H1 (cell line): ENCODE data around the gene IQGAP3.

Experiments used
- CREB1 ChIP-seq: IDR thresholded peaks from 2 replicates; pipeline ENCODE4 v1.6.1; 2012; ENCODE audit warnings: inconsistent platforms
- EGR1 ChIP-seq: IDR thresholded peaks from 2 replicates; pipeline ENCODE4 v1.6.1; 2011; ENCODE audit warnings: low read depth, low read length, borderline replicate concordance
- MAX ChIP-seq: IDR thresholded peaks from 2 replicates; pipeline ENCODE4 v1.6.1; 2012; ENCODE audit warnings: inconsistent platforms
- POLR2A ChIP-seq, 2 experiments: IDR thresholded peaks; 1 replicate in 1 of 2; 2 replicates in 1 of 2; pipeline ENCODE4 v1.6.1; 2011; ENCODE audit warnings: low read depth in 2 of 2, low read length in 2 of 2, mild to moderate bottlenecking in 2 of 2; ENCODE audit errors: control extremely low read depth in 1 of 2
- TAF1 ChIP-seq: IDR thresholded peaks from 2 replicates; pipeline ENCODE4 v1.6.1; 2011; ENCODE audit warnings: mild to moderate bottlenecking, low read depth, low read length
- USF2 ChIP-seq: IDR thresholded peaks from 2 replicates; pipeline ENCODE4 v1.6.1; 2011; ENCODE audit warnings: low read length, improper control_type of control experiment

- TF ChIP-seq TAF1 (no peak), CREB1 (no peak), MAX (no peak), EGR1 (no peak), USF2 (no peak), POLR2A (IDR thresholded peaks at IDR 0.05; ENCODE audit: control extremely low read depth in 1 of 2, low read depth in 2 of 2, low read length in 2 of 2) (no peak)
Measured at GRCh38 chr1:156527584-156527983, 44.8 kb downstream of the IQGAP3 start.
